Skeletal muscle cell (primary cell): ENCODE measurements around the gene TBC1D23.
A peak's percentile ranks its signal among the peaks of the same experiment; 100 is the strongest.
"Not testable (repeated sequence)": the region's sequence is repeated elsewhere in the genome, so short reads cannot be mapped to it uniquely, and the experiment has no call there.

Experiments
- DNase-seq: peaks from one replicate; pipeline ENCODE4 v3.0.0-alpha.2; 2010; ENCODE audit warnings: low read depth
- H3K4me3 ChIP-seq: 2 replicates; pipeline ENCODE4 v1.5.1; 2011; ENCODE audit warnings: low read depth, mild to moderate bottlenecking, control low read depth, low read length, moderate library complexity

TBC1D23 gene

GRCh38 chr3:100278910-100279309, 18.1 kb downstream of the TBC1D23 start:
- no peak overlapping the region for H3K4me3 ChIP-seq
- DNase-seq, result no peak

GRCh38 chr3:100288288-100288894, 27.6 kb downstream of the TBC1D23 start:
- DNase-seq, result no peak
- no peak overlapping the region for H3K4me3 ChIP-seq

- DNase-seq, result no peak
- H3K4me3 ChIP-seq, result no peak overlapping the region
Observed at GRCh38 chr3:100289339-100289738, 28.5 kb downstream of the TBC1D23 start.

GRCh38 chr3:100295089-100295488, 34.3 kb downstream of the TBC1D23 start:
- no peak overlapping the region for H3K4me3 ChIP-seq
- no peak for DNase-seq

DNA sequence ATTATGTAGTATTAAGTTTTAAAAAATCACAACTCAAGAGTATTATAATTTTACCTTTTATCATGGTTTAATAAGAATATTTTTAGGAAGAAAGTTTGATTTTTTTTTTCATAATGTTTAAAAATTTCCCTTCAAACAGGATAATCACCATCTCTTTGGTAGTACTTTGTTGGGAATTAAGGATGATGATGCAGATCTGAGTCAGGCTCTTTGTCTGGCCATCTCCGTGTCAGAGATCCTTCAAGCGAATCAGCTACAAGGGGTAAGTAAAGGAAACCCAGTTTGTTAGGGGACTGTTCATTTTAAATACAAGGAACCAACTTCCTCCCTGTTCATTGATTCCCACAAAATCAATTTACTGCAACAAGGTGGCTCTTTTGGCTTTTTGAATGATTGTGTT, 37.0 kb downstream of the TBC1D23 start:
- no peak overlapping the region for H3K4me3 ChIP-seq
- peak; percentile 1 for DNase-seq

GRCh38 chr3:100299016-100299415, 38.2 kb downstream of the TBC1D23 start:
- DNase-seq, result no peak
- H3K4me3 ChIP-seq, result no peak overlapping the region

GRCh38 chr3:100306695-100307094, 45.9 kb downstream of the TBC1D23 start:
- no peak for DNase-seq
- no peak overlapping the region for H3K4me3 ChIP-seq

DNA sequence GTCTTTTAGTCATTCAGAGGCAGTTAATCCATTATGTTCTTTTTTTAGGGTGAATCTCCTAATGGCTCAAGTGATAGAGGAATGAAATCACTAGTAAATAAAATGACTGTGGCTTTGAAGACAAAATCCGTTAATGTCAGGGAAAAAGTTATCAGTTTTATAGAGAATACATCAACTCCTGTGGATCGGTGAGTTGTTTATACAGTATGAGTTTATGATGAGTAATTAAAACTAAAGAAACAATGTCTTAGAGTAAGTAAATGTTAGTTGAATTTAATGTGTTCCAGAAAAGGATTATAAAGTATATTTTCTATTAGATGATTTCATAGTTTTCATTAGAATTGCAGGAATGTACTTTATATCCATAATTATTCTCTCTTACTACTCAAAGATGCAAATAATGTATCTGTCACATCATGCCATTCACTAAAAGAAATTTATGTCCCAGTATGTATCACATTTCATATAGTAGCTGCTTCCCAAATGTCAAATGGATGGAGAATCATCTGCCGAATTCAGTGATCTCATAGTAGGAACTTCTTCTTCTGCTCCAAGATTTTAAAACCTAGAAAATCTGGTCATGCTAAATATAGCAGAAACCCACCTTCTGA, 49.7 kb downstream of the TBC1D23 start:
- H3K4me3 ChIP-seq, result no peak overlapping the region

DNA sequence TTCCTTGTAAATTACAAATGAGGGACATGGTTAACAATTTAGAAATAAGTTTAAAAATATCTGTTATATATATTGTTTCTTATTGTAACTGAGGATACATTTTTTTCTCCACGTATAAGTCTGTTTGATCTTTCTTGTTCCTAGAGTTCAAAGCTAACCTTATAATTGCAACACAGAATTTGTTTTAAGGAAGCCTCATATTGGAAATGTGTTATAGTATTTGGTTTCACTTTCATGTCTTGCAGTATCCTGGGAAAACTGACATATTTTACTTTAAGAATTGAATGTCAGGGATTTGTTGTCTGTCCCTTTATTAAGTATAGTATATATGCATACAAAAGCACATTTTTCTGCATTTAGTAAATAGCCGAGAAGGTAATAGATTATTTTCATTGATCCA, 50.2 kb downstream of the TBC1D23 start:
- DNase-seq, result no peak
- no peak overlapping the region for H3K4me3 ChIP-seq

More for the DNA sequence above, 49.7 kb downstream of the TBC1D23 start:
- no peak for DNase-seq

DNA sequence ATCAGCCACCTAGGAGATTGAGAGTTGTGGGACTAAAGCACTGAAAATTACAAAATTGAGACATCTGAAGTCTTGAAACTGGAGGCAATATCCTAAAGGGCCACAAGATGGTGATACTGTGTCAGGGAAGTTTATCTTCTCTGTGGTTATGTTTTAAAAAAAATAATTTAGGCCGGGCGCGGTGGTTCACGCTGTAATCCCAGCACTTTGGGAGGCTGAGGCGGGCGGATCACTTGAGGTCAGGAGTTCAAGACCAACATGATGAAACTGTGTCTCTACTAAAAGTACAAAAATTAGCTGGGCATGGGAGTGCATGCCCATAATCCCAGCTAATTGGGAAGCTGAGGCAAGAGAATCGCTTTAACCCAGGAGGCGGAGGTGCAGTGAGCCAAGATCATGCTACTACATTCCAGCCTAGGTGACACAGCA, 55.9 kb downstream of the TBC1D23 start:
- H3K4me3 ChIP-seq, result no peak overlapping the region
- DNase-seq, result peak; percentile 25

- no peak for DNase-seq
- H3K4me3 ChIP-seq, result no peak overlapping the region
Observed at GRCh38 chr3:100317912-100318311, 57.1 kb downstream of the TBC1D23 start.

DNA sequence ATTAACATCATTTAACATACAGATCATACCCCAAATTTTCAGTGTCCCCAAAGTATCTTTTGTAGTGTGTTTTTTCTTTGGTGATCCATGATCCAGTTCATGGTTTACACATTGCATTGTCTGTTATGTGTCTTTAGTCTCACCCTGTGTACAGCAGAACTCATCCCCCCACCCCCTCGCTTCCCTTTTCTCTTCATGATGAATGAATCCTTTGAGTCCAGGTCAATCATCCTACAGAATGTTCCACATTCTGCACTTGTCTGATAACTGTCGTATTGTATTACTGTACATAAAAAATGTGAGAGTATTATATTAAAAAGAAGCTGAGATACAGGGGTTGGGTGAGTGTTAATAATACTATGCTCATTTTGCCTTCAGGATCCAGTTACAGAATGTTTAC, 59.2 kb downstream of the TBC1D23 start:
- H3K4me3 ChIP-seq, result no peak overlapping the region
- DNase-seq, result no peak

- H3K4me3 ChIP-seq, result no peak overlapping the region
- DNase-seq, result no peak
Observed at GRCh38 chr3:100324044-100324443, 63.3 kb downstream of the TBC1D23 start.

DNA sequence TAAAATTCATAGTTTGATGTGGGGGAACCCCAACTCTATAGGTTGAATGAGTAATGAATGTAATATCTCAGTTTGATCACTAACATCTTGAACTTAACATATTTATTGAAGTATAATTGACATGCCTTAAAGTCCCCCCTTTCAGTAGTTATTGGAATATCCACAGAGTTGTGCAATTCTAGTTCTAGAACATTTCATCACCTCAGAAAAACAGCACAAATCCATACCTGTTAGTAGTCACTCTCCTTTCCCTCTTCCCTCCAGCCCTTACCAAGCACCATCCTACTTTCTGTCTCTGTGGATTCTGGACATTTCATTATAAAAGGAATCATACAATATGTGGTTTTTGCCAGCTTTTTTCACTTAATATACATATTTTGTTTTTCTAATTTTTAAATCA, 65.0 kb downstream of the TBC1D23 start:
- DNase-seq, result no peak
- no peak overlapping the region for H3K4me3 ChIP-seq

- not testable (repeated sequence) for DNase-seq, H3K4me3 ChIP-seq
Observed at GRCh38 chr3:100327377-100327776, 66.6 kb downstream of the TBC1D23 start.

- DNase-seq, result no peak
- no peak overlapping the region for H3K4me3 ChIP-seq
Observed at GRCh38 chr3:100329800-100330489, 69.2 kb downstream of the TBC1D23 start.

DNA sequence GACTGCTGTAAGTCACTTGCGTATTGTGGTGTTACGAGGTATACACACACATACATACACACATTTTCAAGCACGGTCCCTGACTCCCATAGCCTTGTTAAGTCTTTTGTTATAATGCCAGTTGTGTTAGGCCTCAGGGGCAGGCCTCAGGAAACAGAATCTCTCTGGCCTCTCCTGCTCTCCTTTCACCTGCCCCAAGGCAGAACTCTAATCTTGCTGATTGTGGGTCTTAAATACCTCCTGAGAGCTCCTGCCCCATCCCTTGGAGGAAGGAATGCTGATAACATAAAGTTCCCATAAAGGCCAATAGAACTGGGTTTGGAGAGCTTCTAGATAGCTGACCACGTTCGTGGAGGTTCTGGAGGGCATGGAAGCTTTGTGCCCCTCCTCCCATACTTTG, 69.9 kb downstream of the TBC1D23 start:
- no peak overlapping the region for H3K4me3 ChIP-seq
- no peak for DNase-seq

DNA sequence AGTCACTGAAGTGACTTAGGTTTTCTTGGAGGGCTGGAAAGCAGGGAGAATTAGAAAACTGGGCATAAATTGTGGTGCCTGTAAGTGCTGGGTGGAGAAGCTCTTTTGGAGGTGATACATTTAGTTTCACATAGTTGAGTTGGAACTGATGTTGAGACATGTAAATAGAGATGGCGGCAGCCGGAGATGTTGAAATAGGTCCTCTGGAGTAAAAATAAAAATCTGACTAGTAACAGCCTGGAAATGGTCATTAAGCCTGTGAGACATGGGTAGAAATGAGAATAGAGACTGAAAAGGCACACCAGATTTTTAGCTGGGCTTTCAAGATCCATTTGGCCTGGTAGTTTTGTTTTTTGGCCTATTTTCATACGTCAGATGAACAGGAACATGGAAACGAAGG, 70.9 kb downstream of the TBC1D23 start:
- DNase-seq, result no peak
- no peak overlapping the region for H3K4me3 ChIP-seq

DNA sequence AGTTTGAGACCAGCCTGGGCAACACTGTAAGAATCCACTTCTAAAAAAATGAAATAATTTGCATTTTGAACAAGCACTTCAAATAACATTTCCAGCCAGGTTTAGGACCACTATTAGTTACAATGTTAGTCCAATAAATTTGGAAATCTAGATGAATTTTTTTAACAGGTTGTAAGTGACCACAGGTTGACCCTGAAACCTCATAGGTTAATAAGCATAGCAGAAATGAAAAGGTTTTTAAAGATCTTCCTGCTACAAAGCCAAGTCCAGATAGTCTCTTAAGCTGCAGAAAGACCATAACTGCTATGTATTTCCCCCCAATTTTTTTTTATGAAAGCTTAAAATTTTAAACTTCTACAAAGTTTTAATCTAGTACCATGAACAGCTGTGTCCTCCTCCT, 72.3 kb downstream of the TBC1D23 start:
- no peak for DNase-seq
- no peak overlapping the region for H3K4me3 ChIP-seq

DNA sequence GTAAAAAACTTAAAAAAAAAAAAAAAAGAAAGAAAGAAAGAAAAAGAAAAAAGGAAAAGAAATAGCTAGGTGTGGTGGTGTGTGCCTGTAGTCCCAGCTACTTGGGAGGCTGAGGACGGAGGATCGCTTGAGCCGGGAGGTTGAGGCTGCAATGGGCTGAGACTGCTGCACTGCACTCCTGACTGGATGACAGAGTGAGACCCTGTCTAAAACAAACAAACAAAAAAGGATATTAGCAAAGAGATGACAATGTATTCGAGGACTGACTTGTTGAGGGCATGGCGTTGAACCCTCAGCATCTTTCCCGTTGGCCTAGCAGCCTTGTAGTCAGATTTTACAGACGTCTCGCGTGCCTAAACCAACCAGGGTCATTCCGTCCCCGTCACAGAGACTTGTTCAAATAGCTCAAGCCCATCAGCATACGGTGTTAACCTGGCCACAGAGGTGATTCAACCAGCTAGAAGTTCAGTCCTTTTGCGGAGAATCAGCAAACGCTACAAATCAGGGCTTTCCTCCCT, 73.2 kb downstream of the TBC1D23 start:
- H3K4me3 ChIP-seq, result peak overlapping the region; percentile 52
- no peak for DNase-seq
